SHP77 treated with DMSO at 0.1 percent for 48 hours (cell line): Measurements from ENCODE around the gene SV2B.

Experiments
- DNase-seq: peaks from one replicate; lab custom pipeline; 2025; lab: John Stamatoyannopoulos, UW

SV2B gene

DNA sequence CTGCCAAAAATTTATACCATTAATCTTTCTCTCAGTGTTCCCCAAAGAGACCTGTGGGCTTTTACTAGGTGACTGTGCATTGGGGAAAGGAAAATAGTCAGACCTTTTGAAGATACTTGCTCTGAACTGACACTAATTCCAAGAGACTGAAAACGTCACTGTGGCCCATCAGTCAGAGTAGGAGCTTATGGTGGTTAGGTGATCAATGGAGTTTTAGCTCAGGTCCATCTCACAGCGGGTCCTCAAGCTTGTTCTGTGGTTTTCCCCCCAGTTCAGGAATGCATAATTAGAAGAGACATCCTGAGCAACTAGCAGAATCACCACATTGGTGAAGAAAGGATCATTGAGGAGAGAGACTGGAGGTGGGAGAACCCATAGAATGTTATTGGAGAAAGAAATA is 134.7 kb downstream of the SV2B start:
- no peak for DNase-seq

DNA sequence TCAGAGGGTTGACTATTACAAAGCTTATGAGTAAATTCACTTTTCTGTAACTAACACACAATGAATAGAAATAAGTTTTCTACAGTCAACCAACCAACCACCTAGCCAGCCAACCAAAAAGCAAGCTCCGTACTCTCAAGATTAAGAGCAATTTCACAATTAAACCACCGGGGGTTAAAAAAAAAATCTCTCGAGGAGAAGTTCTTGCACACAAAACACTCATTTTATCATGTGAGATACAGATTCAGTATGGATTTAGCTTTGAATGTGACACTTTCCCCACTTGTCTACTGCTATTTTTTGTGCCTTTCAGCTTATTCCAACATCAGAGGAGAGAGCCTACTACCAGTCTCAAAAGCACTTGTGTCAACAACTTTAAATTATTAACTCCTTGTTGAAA is 135.3 kb downstream of the SV2B start:
- no peak for DNase-seq

DNA sequence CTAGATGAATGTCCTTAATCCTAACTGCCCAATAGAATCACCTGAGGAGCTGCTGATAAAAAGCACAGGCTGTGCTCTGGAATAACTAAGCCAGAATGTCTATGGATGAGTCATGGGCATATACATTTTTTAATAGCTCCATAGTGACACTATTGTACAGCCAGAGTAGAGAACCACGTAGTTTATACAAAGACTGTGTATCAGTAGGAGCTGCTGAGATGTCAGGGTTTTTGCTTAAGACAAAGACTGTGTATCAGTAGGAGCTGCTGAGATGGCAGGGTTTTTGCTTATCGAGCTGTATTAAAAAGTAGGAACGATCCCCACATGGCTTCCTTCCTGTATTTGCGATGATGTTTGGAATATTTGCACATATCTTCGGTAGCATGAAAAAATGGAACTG is 137.4 kb downstream of the SV2B start:
- DNase-seq, result no peak

DNA sequence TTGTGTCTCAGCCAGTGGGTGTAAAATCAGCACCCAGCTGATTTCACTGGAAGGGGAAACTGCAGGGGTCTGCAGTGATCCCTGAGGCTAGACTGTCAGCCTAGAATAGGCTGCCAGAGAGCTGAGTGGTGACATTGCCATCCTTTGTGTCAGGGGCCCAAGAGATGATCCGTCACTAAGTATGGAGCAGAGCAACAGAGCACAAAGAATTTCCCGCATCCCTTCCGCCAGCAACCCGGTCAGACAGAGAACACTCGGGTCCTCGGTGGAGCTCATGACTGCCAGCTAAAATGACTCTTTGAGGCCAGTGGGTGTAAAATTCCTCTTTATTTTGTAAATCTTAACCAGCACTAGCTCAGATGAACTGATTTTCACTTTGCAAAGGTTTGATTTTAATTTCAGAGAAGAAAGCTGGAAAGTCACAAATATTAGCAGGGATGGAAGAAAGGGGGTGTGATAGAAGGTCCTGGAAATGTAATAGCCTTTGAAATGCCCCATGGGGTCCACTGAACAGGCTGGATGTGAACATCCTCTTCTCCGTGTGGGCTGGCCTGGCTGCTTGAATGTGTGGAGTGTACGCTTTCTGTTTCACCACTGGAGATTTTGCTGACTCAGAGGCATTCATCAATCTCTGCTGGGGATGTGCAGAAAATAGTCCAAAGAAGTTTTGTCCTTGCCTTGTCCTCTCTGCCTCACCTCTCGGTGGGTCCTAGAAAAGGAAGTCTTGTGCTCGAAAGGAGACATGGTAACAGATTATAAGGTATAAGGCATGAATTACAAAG is 138.8 kb downstream of the SV2B start:
- DNase-seq, result no peak

DNA sequence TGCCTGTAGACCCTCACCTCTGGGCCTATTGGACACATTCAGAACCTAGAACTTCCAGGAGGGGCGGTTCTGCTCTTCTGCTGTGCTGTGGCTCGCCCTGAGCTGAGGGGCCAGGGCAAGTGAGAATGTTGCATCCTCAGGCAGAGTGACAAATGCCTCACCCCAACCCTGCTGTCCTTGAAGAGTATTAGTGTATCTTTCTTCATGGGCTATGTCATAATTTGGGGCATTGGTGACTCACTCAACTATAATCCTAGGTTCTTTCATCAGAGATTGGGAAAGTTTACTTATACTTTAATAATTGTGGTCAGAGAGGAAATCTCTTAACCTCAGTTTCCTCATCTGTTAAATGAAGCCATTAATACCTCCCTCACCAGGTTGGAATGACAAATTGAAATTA is 143.8 kb downstream of the SV2B start:
- no peak for DNase-seq

DNA sequence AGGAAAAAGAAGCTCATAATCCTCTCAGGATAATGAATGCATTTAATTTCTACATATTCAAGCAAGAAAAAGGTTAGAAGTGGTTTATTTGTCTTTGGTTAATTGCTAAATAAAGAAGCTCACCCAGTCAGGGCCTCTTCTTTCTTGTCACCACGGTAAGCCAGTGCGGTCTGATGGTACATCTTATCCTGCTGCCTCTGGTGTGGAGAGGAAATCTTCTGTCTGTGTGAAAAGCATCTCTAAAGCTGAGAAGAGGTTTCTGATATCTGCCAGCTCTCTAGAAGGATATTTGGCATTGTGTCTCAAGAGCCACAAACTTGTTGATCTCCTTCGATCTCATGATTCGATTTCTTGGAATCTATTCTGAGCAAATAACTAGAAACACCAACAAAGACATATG is 144.9 kb downstream of the SV2B start:
- DNase-seq, result no peak

DNA sequence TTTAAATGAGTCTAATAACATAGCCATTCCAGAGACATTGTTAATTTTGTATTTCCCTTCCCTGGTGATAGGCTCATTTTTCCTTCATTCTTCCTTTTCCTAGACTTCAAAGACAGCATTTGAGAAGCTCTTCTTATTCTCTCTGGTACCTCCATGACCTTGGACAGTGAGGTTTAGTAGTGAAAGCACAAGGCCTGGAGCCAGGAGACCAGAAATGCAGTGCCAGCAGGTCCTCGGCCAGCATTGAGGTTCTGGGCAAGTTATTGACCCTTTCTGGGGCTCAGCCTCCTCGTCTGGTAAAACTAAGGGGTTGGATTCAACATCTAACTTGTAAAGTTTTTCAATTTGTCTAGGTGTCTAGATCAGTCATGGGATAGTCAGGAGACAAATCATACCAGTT is 146.9 kb downstream of the SV2B start:
- no peak for DNase-seq

DNA sequence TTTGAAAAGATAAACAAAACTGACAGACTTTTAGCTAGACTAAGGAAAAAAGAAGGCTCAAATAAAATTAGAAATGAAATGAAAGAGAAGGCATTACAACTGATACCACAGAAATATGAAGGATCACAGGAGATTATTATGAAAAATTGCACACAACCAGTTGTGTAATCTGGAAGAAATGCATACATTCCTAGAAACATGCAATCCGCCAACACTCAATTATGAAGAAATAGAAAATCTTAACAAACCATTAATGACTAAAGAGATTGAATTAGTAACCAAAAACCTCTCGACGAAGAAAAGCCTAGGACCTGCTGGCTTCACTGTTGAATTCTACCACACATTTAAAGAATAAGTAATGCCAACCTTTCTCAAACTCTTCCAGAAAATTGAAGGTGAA is 149.5 kb downstream of the SV2B start:
- DNase-seq, result no peak

DNA sequence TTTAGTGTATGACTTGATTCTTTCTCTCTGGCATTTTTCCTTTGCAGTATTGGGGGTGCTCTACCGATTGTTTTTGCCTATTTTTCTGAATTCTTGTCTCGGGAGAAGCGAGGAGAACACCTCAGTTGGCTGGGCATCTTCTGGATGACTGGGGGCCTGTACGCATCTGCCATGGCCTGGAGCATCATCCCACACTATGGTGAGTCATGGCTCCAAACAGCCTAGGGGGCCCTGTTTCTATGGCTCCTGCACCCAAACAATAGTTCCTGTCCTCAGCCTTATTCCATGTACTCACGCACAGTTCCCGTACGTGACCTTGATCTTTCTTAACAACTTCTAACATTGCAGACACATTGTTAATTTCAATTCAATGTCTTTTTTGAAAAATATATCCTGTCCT is 152.3 kb downstream of the SV2B start:
- no peak for DNase-seq

DNA sequence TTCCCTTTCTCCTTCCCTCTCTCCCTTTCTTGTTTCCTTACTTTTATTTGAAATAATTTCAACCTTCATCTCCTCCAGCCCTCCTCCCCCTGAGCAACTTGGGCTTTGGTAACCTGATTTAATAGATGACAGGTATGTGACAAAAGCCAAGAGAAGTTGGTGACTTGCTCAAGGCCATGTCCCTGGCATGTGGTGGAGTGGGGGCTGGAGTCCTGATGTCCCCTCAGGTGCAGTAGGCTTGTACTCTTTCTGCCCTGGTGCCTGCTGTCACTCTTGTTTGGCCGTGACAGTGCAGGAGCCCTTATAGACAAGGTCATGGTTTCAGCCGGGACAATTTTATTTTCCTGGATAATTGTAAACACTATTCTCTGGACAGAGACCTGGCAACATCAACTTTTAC is 152.7 kb downstream of the SV2B start:
- no peak for DNase-seq

DNA sequence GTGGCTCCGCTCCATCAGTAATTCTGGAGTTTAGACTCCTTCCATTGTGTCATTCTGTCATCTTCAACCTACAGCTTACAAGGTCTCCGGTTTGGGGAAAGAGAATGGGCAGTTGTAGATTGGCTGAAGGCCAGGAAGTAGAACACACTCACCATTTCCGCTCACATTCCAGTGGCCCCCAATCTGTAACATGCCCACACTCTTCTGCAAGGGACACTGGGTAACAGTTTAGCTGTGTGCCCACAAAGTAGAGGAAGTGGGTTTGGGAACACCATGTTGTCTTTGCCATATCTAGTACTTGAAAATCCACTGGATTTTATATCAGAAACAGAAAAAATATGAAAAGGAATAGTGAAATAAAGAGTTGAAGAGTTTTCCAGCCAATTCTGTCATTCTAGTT is 153.5 kb downstream of the SV2B start:
- DNase-seq, result no peak

DNA sequence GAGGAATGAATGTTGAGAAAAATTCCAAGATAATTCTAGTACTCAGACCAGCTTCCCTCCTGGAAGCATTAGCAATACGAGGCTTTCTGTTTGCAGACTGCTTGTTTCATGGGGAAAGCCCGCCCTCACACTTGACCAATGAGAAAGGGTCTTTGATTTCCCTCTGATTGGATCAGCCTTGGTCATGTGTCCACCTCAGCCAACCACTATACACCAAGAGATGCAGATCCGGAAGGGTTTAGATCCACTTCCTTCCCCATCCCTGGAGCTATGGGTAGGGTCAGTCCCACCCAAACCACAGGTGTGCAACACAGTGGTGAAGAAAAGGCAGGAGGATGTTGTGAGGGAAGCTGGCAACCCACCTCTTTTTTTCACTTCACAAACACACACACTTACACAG is 154.7 kb downstream of the SV2B start:
- no peak for DNase-seq

DNA sequence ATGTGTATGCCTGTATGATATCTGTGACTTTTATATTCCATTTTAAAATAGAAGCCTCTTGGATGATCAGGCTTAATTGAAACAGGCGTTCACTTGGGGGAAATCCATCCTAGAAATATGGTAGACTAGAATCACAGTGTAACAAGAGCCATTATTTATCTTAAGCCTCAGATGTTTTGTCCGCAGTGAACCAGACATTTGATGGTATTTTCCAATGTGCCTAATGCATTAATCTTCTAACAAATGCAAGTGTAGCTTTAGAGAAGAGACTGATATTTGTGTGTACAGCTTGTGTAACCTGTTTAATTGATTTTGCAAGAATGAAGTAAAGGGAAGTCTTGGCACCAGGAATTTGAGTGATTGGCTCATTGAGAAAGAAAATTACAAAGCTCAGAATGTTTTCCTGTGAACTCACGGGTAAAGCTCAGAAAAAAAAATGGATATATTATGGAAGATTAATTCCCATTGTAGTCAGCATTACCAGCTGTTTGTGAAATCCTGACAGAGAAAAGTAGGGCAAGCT is 155.7 kb downstream of the SV2B start:
- no peak for DNase-seq

DNA sequence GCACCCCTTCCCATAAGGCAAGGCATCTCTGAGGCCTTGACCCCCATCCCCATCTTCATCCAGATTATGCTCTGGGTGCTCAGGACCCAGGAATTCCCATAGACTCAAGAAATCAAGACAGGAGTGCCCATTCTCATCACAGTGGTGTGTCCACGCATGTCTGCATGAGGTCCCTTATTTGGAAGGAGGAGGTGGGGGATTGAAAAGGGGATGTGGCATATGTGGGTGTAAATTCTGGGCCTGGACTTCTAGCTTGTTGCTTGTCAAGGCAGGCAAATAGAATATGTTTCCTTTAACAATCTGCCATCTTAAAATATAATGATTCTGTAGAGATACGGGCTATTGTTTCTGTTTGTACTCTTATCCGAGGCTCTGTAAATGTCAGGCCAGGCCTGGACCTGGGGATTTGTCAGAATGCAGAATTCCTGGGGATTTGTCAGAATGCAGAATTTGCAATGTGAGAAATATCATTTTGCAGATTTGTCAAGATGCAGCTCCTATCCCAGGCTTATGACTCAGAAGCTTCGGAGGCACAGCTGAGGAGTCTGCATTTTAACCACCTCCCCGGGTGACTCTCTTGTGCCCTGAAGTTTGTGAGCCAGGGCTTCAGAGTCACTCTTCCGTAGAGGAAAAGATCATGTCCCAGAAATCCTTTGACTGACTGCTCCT is 157.8 kb downstream of the SV2B start:
- DNase-seq, result no peak

DNA sequence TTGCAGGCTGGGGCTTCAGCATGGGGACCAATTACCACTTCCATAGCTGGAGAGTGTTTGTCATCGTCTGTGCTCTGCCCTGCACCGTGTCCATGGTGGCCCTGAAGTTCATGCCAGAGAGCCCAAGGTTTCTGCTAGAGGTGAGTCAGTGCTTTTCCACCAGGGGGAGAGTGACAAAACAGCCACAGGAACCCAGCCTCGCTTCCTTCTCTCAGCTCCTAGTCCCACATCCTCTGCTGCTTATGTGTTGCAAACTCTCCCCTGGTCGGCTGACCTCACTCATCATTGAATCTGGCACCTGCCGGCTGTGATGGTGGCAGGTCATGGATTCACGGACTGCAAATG is 158.3 kb downstream of the SV2B start:
- DNase-seq, result no peak

DNA sequence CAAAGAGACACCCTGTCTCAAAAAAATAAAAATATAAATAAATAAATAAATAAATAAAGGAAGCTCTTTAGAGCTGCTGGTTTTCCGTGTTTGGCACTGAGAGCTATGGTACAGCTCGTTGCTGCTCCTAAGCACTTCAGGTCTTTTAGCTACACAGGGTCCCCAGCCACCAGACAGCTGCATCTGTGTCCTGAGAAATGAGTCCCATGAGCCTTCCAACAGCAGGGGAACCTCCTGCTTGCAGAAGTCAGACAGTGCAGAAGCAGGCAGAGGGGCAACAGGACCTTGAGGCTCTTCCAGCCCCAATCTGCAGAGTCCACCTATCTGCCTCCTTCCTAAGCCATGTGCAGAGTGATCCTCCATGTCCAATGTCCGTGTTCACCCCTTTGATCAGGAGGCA is 159.0 kb downstream of the SV2B start:
- DNase-seq, result no peak

DNA sequence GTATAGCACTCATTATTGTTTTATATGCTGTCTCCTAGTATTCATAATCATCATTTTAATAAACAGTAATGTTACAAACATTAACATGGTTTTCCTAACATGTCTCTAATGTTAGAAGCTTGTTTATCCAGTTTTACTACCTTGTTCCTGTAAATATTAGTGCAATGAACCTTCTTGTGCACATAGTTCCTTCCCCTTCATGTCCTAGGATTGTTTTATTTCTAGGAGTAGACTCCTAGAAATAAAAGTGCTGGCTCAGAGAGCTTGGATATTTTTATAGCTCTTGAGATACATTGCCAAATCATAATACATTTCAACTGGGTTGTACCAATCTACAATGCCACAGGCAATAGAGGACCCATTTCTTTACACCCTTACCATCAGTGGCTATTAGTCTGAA is 161.3 kb downstream of the SV2B start:
- DNase-seq, result no peak

DNA sequence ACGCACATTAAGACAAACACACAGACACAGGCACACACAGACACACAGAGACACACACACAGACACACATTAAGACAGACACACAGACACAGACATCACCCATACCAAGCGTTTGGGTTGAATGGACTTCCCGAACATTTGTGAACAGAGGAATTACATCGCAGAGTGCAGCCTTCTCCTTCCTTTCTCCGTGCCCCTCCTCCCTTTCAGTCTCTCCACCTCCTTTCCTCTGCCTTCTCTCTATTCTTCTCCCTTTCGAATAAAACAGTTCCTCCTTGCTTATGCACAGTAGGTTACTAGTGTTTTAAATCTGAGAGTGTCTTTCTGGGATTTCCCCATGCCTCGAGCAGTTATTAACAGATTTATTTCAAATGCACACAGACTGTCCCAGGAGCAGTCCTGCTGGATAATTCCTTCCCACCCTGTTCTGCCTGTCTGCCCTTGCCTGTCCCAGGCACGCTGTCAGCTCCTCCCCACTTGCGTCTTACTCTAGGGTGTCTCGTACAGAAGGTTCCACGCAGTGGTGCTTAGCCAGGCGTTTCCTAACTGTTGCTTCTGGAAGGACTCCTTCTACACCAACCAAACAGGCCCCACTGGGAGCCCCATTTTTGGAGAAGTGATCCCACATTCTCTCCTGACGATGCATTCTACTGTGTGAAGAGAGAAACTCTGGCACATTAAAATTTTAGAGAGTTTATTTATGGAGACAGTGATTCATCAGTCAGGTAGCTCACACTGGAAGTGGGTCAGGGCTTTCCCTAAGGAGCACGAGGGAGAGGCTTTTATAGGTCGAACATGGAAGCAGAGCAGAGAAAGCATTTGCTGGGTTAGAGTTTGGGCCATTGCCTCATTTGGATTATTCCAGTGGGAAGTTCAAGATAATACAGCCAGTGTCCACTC is 163.8 kb downstream of the SV2B start:
- no peak for DNase-seq

DNA sequence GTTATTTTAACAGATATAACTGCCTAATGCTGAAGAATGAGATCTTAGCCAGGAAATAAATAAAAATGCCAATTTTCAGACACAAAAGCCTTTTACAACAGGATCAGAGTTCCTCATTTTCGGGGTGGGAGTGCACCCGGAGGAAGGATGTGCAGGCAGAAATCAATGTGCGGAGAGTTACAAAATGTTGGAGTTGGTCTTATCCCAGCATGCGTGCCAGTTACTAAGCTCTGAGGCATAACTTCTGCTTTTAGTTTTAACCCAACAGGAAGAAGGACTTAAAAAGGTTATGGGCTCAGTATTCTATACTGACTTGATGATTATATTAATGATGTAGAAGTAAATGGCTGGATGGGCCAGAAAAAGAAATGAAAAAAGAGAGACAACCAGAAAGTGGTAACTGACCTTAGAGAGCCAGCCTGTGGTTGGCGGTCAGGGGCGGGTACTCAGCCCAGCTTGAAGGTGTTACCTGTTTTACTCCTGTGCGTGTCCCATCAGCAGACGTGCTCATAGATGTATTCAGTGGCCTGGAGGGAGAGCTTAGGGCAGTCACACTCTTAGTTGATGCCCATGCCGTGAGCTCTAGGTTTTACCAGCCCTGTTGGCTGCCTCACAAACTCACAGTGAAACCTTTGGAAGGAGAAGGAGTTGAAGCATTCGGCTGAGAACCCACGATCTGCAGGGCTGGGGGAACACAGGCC is 164.7 kb downstream of the SV2B start:
- no peak for DNase-seq

DNA sequence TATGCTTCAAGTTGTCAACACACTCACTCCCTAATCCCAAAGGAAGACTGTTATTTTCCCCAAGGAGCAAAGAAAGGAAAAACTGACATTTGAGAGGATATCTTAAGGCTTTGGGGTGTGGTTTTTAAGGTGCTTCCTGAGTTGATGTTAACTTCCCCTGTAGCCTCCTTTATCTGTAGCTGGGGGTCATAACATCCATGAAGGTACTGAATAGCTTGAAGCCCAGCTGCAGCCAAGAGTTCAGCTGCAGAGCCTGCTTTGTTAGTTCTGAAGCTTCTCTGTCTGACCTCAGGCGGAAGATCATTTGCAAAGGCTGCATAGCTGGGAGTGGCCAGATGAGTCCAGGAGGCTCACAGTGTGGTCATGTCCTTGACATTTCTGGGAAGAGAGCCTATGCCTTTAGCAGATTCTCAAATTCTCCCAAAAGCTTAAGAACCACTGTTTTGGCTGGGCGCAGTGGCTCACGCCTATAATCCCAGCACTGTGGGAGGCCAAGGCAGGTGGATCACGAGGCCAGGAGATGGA is 165.4 kb downstream of the SV2B start:
- no peak for DNase-seq

DNA sequence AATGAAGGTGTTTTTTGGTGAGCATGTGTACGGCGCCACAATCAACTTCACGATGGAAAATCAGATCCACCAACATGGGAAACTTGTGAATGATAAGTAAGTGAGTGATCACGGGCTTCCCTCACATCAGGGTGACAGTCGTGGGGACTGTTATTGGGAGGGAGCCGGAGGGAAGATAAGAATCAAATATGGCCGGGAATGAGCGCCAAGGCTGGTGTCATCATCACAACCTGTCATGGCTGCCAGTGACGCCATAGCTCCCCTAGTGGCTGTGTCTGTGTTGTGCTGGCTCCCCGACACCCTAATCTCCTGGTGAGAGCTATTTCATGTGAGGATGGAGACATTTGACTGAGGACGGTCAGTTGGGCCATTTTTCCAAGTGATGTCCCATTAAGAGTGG is 168.5 kb downstream of the SV2B start:
- no peak for DNase-seq

DNA sequence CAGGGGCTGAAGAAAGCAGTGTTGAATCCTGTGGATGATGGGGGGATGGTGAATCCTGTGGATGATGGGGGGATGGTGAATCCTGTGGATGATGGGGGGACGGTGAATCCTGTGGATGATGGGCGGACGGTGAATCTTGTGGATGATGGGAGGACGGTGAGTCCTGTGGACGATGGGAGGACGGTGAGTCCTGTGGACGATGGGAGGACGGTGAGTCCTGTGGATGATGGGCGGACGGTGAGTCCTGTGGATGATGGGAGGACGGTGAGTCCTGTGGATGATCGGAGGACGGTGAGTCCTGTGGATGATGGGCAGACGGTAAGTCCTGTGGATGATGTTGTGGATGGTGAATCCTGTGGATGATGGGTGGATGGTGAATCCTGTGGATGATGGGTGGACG is 170.7 kb downstream of the SV2B start:
- DNase-seq, result no peak
